ENCODE results near the gene IFNAR1.

GRCh38 chr21:33397717-33398116 lies 72.9 kb downstream of the IFNAR1 start:
- TF ChIP-seq CTCF (conservative IDR thresholded peaks at IDR 0.05 in 1 of 2, IDR thresholded peaks at IDR 0.05 in 1 of 2; ENCODE audit: extremely low read depth in 1 of 2, insufficient read depth in 1 of 2, low read depth in 1 of 2, low read length in 2 of 2): no peak
- TF ChIP-seq EZH2 (IDR thresholded peaks at IDR 0.05; ENCODE audit: borderline replicate concordance, low read length): no peak

All from mammary epithelial cell (primary cell).